Measurements from ENCODE around the gene IGSF6. TPM values are rescaled to one million over a fixed set of nuclear protein-coding genes. Genes with fewer than 3 reads are reported as not detected.

IGSF6 gene
- total RNA-seq, 4 donors from 2014 or later = 0.76 to 7.4 (median 1.3) TPM; not detected in 1

- no peak for DNase-seq
- TF ChIP-seq CTCF (IDR thresholded peaks at IDR 0.05) = no peak
- no peak for TF ChIP-seq POLR2A (IDR thresholded peaks at IDR 0.05)
- Histone ChIP-seq H3K4me3 (no peak overlapping the region), H3K27me3 (no peaks in the 10 kb centered on the region), H3K36me3 (no peaks in the 10 kb centered on the region), H3K27ac (no peak overlapping the region), H3K4me1 (no peaks in the 10 kb centered on the region), H3K9me3 (no peaks in the 10 kb centered on the region)
Measured at GRCh38 chr16:21592191-21592590, 60.2 kb downstream of the IGSF6 start.

GRCh38 chr16:21590796-21591195 lies 61.6 kb downstream of the IGSF6 start:
- H3K4me3 ChIP-seq = no peak overlapping the region
- no peaks in the 10 kb centered on the region for H3K27me3 ChIP-seq
- H3K4me1 ChIP-seq = no peaks in the 10 kb centered on the region
- H3K27ac ChIP-seq = no peak overlapping the region
- DNase-seq = no peak
- no peaks in the 10 kb centered on the region for H3K9me3 ChIP-seq
- no peaks in the 10 kb centered on the region for H3K36me3 ChIP-seq
- TF ChIP-seq POLR2A (IDR thresholded peaks at IDR 0.05) (no peak), CTCF (IDR thresholded peaks at IDR 0.05) (no peak)

- no peak overlapping the region for H3K27ac ChIP-seq
- H3K9me3 ChIP-seq = no peaks in the 10 kb centered on the region
- no peaks in the 10 kb centered on the region for H3K4me1 ChIP-seq
- no peaks in the 10 kb centered on the region for H3K36me3 ChIP-seq
- DNase-seq = no peak
- TF ChIP-seq POLR2A (IDR thresholded peaks at IDR 0.05) (no peak), CTCF (IDR thresholded peaks at IDR 0.05) (no peak)
- no peak overlapping the region for H3K4me3 ChIP-seq
- no peaks in the 10 kb centered on the region for H3K27me3 ChIP-seq
Measured at GRCh38 chr16:21590287-21590686, 62.1 kb downstream of the IGSF6 start.

- H3K4me3 ChIP-seq = no peak overlapping the region
- H3K27me3 ChIP-seq = no peaks in the 10 kb centered on the region
- TF ChIP-seq POLR2A (IDR thresholded peaks at IDR 0.05) = no peak
- no peak for TF ChIP-seq CTCF (IDR thresholded peaks at IDR 0.05)
- no peak for DNase-seq
- H3K4me1 ChIP-seq = no peaks in the 10 kb centered on the region
- no peaks in the 10 kb centered on the region for H3K9me3 ChIP-seq
- no peaks in the 10 kb centered on the region for H3K36me3 ChIP-seq
- no peak overlapping the region for H3K27ac ChIP-seq
Measured at GRCh38 chr16:21589551-21589950, 62.9 kb downstream of the IGSF6 start.

Small RNA genes within 50 kb of the gene (small RNA-seq; reads per million reads assigned to genes)
- gene RNU6-1005P = 0 reads per million in 2 donors
- 0 reads per million in 2 donors for gene RNU6-196P

Other genes with a start within 250 kb of the IGSF6 start
- gene METTL9, start 53.0 kb downstream of the IGSF6 start, total RNA-seq = 10 to 100 TPM; 59.2 to 75.8 (median 70.3) TPM
- gene OTOA, start 11.4 kb upstream of the IGSF6 start, total RNA-seq = not detected
- 100 to 1,000 TPM; 120 to 342 (median 219) TPM for gene NPIPB4, start 205.1 kb upstream of the IGSF6 start, total RNA-seq

Measured in Peyer's patch (tissue), 4 donors.